GM21825 (cell line): Measurements from ENCODE around the gene LRRIQ1.
"Not testable (repeated sequence)": the region's sequence is repeated elsewhere in the genome, so short reads cannot be mapped to it uniquely, and the experiment has no call there.

ENCODE experiments used
- ATAC-seq: cut with Tn5 transposase; IDR thresholded peaks from one replicate; pipeline ENCODE4 v1.9.1; 2021; ENCODE audit warnings: mild to moderate bottlenecking, moderate library complexity; ENCODE audit not compliant: unreplicated experiment

Gene LRRIQ1

DNA sequence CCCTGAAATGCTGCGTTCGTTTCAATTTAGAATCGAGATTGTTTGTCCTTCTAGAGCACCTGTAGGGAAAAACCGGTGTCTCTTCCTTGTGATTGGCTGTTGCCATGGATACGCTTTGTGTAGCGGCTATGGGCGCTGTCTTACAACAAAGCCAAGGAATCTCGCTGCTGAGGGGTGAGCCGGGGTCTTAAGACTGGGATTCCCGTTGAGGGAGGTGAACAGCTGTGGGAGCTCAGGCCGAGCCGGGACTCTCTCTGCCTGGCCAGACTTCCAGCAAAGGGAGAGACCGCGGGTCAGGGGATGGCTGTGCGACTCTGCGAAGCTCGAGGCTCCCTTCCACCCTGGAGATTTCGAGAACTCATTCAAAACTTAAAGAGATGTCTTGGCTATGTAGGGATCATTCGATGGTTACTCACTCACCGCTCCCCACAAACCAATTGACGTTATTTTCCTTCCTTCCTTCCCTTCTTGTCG, at the start of gene LRRIQ1, which contains the start of gene TSPAN19:
Gene LRRIQ1, plus strand, starts transcription at position 118 of the 474 bp plus-strand sequence. CDS start 1,826 bp downstream, outside the sequence.
Gene TSPAN19, minus strand, starts transcription at position 44 of the 474 bp plus-strand sequence. CDS start 6,331 bp downstream, outside the sequence.
- peak; percentile 95 for ATAC-seq

- no peak for ATAC-seq
These were observed 49.6 kb upstream of the LRRIQ1 start for GRCh38 chr12:84986586-84986985.

DNA sequence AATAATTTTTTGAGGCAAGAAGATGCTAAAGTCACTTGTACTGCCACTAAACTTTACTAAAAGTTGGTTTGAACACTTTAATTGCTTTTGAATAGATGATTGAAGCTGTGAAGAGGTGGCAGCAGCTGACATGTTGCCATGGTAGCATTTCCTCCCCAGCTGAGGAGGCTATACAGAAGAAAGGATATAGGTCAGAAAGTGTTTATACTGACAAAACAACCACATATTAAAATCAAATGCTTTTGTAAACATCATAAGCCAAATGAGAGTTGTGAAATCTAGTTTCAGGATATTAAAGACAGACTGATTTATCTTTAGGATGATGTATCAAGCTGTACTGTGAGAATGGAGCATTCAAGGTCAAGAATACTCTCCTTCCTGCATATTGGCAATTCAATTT, 41.7 kb upstream of the LRRIQ1 start:
- no peak for ATAC-seq

DNA sequence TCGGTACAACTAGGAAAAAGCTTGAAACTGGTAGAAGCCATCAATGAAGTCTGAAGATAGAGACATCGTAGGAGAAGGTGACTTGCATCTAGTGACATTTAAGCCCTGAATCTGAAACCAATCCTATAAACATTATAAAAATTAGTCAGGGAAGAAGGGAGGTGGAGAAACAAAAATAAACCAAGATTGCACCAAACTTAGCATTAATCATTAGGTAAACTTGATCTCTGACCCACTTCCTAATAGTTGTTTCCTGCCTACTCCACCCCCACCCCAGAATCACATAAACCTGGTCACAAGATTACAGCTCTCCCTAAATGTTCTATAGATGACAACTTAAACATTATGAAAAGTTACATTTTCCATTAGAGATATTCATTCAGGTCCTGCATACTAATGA, 40.5 kb upstream of the LRRIQ1 start:
- no peak for ATAC-seq

DNA sequence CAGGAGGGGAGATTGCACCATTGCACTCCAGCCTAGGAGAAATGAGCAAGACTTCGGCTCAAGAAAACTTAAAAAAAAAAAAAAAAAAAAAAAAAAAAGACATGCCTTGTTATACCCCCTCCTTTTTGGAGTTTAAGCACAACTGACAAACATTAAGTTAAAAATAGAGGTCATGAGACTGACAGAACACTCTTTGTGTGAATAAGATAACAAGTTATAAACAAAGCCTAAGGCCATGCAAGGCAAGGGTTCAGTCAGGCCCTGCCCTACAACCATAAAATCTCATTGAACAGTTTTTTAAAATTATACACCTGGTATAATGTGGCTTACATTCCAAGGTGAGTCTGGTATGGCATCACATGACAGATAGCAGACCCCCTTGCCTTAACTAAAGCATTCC, 39.4 kb upstream of the LRRIQ1 start:
- no peak for ATAC-seq

GRCh38 chr12:84998341-84998740, 37.8 kb upstream of the LRRIQ1 start:
- no peak for ATAC-seq

GRCh38 chr12:85000729-85001128, 35.4 kb upstream of the LRRIQ1 start:
- no peak for ATAC-seq

- ATAC-seq: no peak
These were observed 33.3 kb upstream of the LRRIQ1 start for GRCh38 chr12:85002778-85003296.

- ATAC-seq: no peak
These were observed 31.9 kb upstream of the LRRIQ1 start for GRCh38 chr12:85004204-85004603.

DNA sequence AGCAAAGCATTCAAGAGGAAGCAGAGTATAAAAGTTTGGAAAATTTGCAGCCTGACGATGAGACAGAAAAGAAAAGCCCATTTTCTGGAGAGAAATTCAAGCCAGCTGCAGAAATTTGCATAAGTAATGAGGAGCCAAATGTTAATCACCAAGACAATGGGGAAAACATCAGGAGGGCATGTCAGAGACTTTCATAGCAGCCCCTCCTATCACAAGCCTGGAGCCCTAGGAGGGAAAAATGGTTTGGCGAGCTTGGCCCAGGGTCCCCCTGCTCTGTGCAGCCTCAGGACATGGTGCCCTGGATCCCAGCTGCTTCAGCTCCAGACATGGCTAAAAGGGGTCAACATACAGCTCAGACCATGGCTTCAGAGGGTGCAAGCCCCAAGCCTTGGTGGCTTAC, 31.1 kb upstream of the LRRIQ1 start:
- ATAC-seq: not testable (repeated sequence)

DNA sequence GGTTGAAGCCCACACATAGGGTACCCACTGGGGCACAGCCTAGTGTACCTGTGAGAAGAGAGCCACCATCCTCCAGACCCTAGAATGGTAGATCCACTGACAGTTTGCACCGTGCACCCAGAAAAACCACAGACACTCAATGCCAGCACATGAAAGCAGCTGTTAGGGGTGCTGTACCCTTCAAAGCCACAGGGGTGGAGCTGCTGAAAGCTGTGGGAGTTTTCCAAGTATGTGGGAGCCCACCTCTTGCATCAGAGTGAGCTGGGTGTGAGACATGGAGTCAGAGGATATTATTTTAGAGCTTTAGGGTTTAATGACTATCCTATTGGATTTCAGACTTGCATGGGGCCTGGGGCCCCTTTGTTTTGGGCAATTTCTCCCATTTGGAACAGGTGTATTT, 30.5 kb upstream of the LRRIQ1 start:
- no peak for ATAC-seq

DNA sequence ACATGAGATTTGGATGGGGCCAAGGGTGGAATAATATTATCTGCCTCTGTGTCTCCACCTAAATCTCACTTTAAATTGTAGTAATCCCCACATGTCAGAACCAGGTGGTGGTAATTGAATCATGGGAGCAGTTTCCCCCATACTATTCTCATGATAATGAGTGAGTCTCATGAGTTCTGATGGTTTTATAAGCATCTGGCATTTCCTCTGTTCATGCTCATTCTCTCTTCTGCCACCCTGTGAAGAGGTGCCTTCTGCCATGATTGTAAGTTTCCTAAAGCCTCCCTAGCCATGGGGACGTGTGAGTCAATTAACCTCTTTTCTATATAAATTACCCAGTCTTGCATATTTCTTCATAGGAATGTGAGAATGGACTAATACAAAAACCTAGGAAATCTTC, 29.9 kb upstream of the LRRIQ1 start:
- ATAC-seq: no peak

GRCh38 chr12:85007836-85008235, 28.3 kb upstream of the LRRIQ1 start:
- no peak for ATAC-seq

GRCh38 chr12:85016413-85016812, 19.7 kb upstream of the LRRIQ1 start:
- ATAC-seq: no peak

- ATAC-seq: no peak
These were observed 19.0 kb upstream of the LRRIQ1 start for GRCh38 chr12:85017133-85017532.

GRCh38 chr12:85017618-85018017, 18.5 kb upstream of the LRRIQ1 start:
- ATAC-seq: no peak

- ATAC-seq: no peak
These were observed 18.1 kb upstream of the LRRIQ1 start for GRCh38 chr12:85018098-85018497.

DNA sequence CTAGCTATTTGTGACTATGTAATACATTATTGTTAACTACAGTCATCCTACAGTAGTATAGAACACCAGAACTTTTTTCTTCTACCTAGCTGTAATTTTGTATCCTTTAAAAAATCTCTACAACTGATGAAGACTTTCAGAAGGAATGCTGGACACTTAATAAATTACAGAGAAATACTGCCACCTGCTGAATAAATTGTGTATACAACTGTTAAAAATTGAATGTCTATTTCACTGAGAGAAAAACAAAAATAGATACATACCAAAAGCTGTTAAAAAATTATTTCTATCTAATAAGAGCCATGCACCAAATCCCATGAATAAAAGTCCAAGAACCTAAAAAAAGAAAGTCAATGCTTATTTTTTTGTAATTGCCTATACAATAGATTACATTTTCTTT, 6.7 kb upstream of the LRRIQ1 start:
- no peak for ATAC-seq

GRCh38 chr12:85036733-85037132, 582 bp downstream of the LRRIQ1 start:
- no peak for ATAC-seq

DNA sequence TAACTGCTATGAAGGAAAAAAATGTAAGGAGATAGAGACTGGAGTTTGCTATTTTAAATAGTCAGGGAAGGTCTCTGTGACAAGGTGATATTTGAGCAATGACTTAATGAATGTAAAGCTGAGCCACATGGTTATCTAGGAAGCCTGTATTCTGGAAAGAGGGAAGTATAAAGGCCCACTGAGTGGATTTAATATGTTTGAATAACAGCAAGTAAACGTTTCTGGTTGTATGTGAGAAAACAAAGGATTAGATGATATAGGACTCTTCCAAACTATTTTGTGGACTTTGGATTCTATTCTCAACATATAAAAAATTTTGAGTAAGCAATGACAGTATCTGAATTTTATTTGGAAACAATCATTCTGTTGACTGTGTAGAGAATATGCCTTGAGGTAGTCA, 5.2 kb downstream of the LRRIQ1 start:
- no peak for ATAC-seq

DNA sequence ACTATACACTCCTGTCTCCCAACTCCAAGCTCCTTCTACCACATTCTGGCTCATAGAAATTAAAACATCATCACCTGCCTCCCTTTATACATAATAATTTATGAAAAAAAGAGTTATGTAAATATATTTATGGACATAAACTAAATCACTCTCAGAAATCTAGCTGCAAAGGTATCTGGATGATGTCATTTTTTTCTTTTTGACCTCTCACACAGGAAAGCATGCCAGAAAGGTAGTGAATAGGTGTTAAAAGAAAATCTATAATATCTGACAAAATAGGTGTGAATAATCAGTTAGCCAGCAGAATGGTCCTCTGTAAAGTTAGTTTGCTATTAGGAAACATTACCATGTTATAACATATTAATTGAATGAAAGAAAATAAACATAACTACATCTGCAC, 7.7 kb downstream of the LRRIQ1 start:
- no peak for ATAC-seq

DNA sequence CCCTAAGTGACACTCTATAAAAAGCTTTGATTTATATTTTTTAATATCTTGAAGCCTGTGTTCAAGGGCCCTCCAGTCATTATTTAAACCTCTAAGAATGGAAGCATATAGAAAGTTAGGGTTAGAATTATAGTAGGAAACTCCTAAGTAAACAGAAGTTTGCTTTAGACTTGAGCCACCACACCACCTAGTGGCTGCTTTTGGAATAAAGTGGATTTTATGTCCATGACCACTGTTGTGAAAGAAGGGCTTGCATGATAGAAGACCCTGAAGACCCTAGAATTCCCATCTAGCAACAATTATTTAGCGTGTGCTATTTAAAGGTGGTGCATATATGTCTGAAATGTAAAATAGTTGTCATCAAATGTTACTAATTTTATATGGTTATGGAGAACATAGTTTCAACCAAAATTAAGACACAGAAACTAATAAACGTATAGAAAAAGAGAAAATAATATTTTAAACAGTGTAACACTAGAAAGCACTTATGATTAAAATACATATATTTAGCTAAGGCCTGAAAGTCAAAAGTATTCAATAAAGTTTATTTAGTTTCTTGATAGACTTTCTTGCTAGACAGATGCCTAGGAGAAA, 21.3 kb downstream of the LRRIQ1 start:
- peak; percentile 75 for ATAC-seq

GRCh38 chr12:85058339-85058738, 22.2 kb downstream of the LRRIQ1 start:
- no peak for ATAC-seq
